Embryonic facial prominence (tissue), 1 donor: Measurements from ENCODE around the gene PARVG.

Experiments
- DNase-seq: peaks from one replicate; pipeline ENCODE4 v3.0.0-alpha.2; 2016; ENCODE audit errors: extremely low spot score

The PARVG gene

GRCh38 chr22:44196731-44197131 is 16.0 kb downstream of the PARVG start:
- DNase-seq: no peak

DNA sequence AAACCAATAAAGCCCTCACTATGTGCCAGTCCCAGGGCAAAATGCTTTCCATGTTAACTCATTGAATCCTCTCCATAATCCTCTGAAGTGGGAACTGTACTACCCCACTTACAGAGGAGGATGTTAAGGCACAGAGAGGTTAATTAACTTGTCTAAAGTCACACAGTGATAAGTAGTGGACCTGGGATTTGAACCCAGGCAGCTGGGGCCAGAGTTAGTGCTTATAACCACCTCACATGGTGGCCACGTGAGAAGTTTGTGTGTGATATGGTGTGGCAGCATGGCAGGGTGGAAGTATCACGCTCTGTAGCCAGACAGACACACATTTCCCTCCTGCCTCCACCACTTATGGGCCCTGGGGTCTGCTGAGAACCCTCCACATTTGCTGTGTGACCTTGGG is 16.5 kb downstream of the PARVG start:
- no peak for DNase-seq

DNA sequence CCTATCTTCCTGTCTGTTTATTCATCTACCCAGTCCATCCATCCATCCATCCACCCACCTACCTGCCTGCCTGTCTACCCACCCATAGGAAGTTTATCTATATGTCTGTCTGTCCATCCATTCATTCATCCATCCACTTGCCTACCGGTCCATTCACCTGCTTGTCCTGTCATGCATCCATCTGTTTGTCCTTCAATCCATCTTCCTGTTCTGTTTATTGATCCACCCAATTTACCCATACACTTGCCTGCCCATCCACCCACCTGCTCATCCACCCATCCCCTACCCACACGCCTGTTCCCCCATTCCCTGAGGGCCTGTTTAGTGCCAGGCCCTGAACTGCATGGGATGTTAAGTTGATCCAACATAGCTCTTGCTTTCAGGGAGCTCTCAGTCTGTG is 18.4 kb downstream of the PARVG start:
- DNase-seq: no peak

GRCh38 chr22:44199866-44200265 is 19.1 kb downstream of the PARVG start:
- no peak for DNase-seq

DNA sequence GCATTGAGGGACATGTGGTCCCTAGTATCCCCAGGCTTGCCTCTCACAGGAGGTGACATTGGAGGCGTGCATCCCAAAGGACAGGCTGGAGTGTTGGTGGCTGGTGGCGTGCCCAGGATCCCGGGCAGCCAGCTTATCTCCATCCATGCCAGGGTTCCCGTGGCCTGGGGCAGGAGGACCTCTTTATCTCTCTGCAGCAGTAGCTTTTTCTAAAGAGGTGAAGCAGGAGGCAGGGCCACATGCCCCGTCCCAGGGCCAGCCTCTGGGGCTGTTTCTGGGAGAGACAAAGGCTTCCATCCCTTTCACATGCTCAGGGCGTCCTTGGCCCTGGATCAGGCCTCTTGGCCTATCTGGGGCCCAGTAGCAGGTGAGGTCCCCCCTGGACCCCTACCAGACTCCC is 19.7 kb downstream of the PARVG start:
- no peak for DNase-seq

DNA sequence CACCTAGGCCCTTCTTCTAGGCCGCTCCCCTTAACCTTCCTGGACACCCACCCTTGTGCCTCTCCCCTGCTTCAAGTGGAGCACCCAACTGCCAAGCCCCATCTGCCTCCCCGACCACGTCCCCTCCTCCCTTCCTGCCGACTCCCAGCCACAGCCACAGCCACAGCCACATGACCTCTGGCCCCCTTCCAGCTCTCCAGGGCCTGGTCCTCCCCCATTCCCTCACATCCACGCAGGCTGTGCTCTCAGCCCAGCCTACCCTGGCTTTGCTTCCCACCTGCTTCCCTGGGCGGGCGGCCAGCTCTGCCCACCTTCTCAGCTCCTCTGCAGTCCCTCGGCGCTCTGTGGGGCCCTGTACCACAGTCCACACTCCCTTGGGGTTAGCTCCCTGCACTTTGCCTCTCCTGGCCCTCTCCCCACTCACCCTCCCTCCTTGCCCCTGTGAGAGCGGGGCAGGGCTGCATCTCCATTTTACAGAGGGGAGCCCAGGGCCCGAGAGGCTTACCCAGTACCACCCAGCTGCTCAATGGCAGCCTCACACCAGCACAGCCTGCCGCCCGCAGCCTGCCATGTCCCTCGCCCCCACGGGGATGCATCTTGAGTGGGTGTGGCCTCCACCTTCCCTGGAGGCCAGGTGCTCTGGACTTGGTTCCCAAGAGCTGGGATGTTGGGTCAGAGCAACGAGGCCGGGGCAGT is 20.3 kb downstream of the PARVG start:
- no peak for DNase-seq

DNA sequence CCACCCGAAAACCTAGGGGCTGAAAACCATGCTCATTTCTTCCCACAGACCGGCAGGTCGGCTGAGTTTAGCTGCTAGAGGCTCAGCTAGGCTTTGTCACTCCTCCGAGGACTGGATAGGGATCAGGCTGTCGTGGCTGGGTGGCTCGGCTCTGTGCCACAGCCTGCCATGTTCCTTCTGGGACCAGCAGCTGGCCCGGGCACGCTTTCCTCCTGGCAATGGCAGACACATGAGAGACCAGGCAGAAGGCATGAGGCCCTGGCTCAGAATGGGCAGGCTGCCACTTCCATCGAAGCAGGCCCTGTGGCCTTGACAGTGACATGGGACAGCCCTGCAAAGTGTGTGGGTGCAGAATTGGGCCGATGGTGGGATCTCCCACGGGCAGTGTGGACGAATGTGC is 20.9 kb downstream of the PARVG start:
- no peak for DNase-seq

GRCh38 chr22:44202261-44202789 is 21.6 kb downstream of the PARVG start:
- DNase-seq: peak; percentile 48

DNA sequence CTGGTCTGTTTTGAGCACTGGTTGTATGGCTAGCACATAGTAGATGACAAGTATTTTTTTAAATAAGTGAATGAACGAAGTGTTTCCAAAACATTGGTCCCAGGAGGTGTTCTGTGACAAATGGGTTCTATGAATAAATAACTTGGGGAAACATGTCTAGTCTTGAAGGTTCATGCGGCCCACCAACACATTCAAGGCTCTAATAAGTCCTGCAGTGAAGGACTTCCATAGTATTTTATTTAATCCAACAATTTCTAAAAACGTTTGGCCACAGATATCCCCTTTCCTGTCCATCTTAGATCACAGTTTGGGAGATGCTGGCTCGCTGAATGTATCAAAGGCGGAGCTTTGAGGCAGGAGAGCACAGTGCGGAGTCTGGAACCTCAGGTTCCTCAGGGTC is 22.5 kb downstream of the PARVG start:
- DNase-seq: no peak

GRCh38 chr22:44204739-44205515 is 24.2 kb downstream of the PARVG start:
- no peak for DNase-seq

GRCh38 chr22:44205516-44206329 is 25.0 kb downstream of the PARVG start:
- DNase-seq: no peak

DNA sequence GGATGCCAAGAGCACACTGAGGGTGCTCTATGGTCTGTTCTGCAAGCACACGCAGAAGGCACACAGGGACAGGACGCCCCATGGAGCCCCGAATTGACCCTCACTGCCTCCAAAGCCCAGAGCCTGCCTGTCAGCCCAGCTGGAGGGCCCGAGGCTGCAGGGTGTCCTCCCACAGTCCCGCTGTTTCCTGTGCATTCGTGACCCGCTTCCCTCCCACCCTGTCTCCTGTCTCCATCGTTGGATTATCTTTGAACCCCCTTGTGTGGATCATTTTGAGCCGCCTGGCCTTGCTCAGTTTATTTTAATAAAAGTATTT is 25.6 kb downstream of the PARVG start:
- no peak for DNase-seq

- no peak for DNase-seq
Observed at GRCh38 chr22:44206696-44207095, 26.0 kb downstream of the PARVG start.

DNA sequence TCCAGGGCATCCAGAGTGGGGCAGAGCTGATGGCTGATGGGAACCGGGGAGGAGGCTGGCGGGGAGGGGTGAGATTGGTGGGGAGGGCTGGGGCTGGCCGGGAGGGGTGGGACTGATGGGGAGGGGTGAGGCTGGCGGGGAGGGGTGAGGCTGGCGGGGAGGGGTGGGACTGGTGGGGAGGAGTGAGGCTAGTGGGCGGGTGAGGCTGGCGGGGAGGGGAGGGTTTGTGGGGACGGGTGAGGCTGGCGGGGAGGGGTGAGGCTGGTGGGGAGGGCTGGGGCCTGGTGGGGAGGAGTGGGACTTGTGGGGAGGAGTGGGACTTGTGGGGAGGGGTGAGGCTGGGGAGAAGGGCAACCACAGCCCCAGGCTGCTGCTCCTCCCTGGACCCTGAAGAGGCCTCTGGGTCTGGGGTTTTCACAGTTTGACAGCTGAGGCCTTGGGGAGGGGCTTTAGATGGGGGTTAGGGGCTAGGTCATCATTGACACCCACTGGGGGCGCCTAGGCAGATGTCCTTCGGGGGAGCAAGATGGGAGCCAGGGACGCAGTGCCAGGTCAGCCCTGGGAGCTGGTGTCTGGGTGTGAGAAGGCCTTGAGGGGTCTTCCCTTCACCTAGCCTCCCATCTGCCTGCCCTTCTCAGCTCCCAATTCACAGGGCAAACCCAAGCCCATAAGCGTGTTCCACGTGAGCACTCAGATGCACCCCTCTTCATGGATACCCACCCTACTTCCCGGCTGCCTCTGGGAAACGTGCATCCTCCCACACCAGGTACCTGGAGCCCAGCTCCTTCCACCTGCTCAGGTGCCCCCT is 26.7 kb downstream of the PARVG start:
- no peak for DNase-seq

- DNase-seq: no peak
Observed at GRCh38 chr22:44207981-44208317, 27.2 kb downstream of the PARVG start.

GRCh38 chr22:44209343-44209742 is 28.6 kb downstream of the PARVG start:
- DNase-seq: no peak

DNA sequence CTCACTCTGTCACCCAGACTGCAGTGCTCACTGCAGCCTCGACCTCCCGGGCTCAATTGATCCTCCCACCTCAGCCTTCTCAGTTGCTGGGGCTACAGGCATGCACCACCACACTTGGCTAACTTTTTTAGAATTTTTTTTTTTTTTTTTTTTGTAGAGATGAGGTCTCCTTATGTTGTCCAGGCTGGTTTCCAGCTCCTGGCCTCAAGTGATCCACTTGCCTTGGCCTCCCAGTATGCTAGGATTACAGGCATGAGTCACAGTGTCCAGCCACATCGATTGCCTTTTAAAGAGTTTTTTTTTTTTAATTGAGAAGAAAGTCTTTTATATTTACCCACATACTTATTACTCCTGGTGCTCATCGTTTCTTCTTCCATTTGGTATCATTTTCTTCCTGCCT is 30.0 kb downstream of the PARVG start:
- DNase-seq: no peak

GRCh38 chr22:44211256-44211945 is 30.7 kb downstream of the PARVG start:
- no peak for DNase-seq

DNA sequence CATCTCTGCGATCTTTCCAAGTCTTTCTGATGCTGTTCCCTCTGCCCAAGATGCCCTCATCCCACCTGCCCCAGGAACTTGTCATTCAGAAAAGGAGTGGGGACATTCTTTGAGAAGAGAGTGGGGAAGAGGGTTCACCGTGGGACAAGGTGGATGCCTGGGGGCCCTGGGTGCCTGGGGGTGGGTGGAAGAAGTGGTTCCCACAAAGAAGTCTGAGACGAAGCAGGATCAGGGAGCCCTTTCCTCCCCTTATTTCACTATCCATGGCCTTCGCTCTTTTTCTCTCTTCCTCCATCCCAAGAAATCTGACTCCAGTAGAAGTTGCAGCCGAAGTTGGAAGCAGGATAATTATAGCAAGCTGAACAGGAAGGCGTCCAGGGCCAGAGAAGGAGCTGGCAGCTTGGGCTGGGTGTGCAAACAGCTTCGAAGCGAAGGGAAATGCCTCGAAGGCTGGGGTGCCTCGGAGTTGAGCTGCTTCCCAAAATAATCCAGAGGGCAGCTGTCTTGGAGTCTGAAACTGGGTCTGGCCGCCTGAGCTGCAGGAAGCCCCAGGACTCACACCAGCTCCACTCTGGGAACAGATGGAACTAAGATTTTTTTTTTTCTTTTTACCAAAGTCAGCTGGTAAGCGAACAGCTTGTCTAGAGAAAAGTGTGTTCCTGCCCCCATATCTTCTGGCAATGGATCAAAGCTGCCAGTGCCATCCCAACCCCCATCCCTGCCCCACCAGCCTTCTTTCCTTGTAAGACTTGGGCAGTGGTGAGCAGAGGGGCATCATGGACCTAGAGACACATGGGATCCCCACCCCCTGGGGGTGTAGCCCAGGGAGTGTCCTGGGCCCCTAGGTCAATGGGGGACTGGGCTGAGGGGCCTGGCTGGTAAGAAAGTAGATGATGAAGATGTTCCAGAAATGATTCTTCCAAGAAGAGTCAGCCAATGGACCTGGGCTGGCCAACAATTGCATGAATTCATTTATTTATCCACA is 31.5 kb downstream of the PARVG start:
- peak; percentile 23 for DNase-seq

GRCh38 chr22:44212936-44213335 is 32.2 kb downstream of the PARVG start:
- no peak for DNase-seq
